H9 (cell line): Measurements from ENCODE around the gene SMIM12. TPM values are rescaled to one million over a fixed set of nuclear protein-coding genes. Genes with fewer than 3 reads are reported as not detected.

ENCODE experiments used
- DNase-seq: peaks from one replicate; pipeline ENCODE4 v3.0.0-alpha.2; 2017
- H2AFZ ChIP-seq: one replicate; pipeline ENCODE4 v1.6.1; 2013; ENCODE audit warnings: mild to moderate bottlenecking, low read length, control low read depth, moderate library complexity
- H2AK5ac ChIP-seq: 2 replicates; pipeline ENCODE4 v1.6.1; 2013; ENCODE audit warnings: low read length, control low read depth, mixed read lengths; ENCODE audit not compliant: insufficient read length
- H2BK120ac ChIP-seq: one replicate; pipeline ENCODE4 v1.6.1; 2013; ENCODE audit warnings: low read depth, mild to moderate bottlenecking, low read length, control low read depth, inconsistent platforms; ENCODE audit not compliant: poor library complexity, severe bottlenecking
- H2BK12ac ChIP-seq: 2 replicates; pipeline ENCODE4 v1.6.1; 2013; ENCODE audit warnings: low read length, control low read depth, mixed read lengths, low read depth; ENCODE audit not compliant: insufficient read length
- H2BK15ac ChIP-seq: 2 replicates; pipeline ENCODE4 v1.6.1; 2013; ENCODE audit warnings: low read depth, low read length, control low read depth
- H2BK20ac ChIP-seq: one replicate; pipeline ENCODE4 v1.6.1; 2013; ENCODE audit warnings: low read depth, mild to moderate bottlenecking, low read length, control low read depth, inconsistent platforms; ENCODE audit not compliant: poor library complexity, severe bottlenecking
- H2BK5ac ChIP-seq: 2 replicates; pipeline ENCODE4 v1.6.1; 2013; ENCODE audit warnings: low read length, control low read depth, mixed read lengths; ENCODE audit not compliant: insufficient read length
- H3K14ac ChIP-seq: 2 replicates; pipeline ENCODE4 v1.6.1; 2013; ENCODE audit warnings: low read length, control low read depth; ENCODE audit not compliant: insufficient read depth
- H3K18ac ChIP-seq: 2 replicates; pipeline ENCODE4 v1.6.1; 2013; ENCODE audit warnings: low read depth, mild to moderate bottlenecking, mixed read lengths, low read length, control low read depth; ENCODE audit not compliant: insufficient read length
- H3K23ac ChIP-seq: 2 replicates; pipeline ENCODE4 v1.6.1; 2013; ENCODE audit warnings: low read length, control low read depth, mixed read lengths, low read depth; ENCODE audit not compliant: insufficient read length
- H3K23me2 ChIP-seq: 2 replicates; pipeline ENCODE4 v1.6.1; 2013; ENCODE audit warnings: low read depth, mild to moderate bottlenecking, mixed read lengths, low read length, control low read depth; ENCODE audit not compliant: insufficient read length, poor library complexity, severe bottlenecking
- H3K27ac ChIP-seq: 2 replicates; pipeline ENCODE4 v1.5.1; 2013; ENCODE audit warnings: low read length, control low read depth, mixed read lengths, low read depth; ENCODE audit not compliant: insufficient read length
- H3K27me3 ChIP-seq: 2 replicates; pipeline ENCODE4 v1.6.1; 2013; ENCODE audit warnings: low read length, control low read depth, inconsistent platforms; ENCODE audit not compliant: insufficient read depth
- H3K4ac ChIP-seq: 2 replicates; pipeline ENCODE4 v1.6.1; 2013; ENCODE audit warnings: low read depth, mild to moderate bottlenecking, control low read depth, inconsistent platforms, low read length, moderate library complexity
- H3K4me1 ChIP-seq: 2 replicates; pipeline ENCODE4 v1.6.1; 2013; ENCODE audit warnings: low read length, control low read depth, inconsistent platforms; ENCODE audit not compliant: insufficient read depth
- H3K4me2 ChIP-seq: 2 replicates; pipeline ENCODE4 v1.6.1; 2013; ENCODE audit warnings: low read length, control low read depth, mixed read lengths; ENCODE audit not compliant: insufficient read length, insufficient read depth
- H3K56ac ChIP-seq: 2 replicates; pipeline ENCODE4 v1.6.1; 2013; ENCODE audit warnings: low read depth, mild to moderate bottlenecking, mixed read lengths, low read length, control low read depth; ENCODE audit not compliant: insufficient read length
- H3K79me1 ChIP-seq: 2 replicates; pipeline ENCODE4 v1.6.1; 2013; ENCODE audit warnings: low read depth, mild to moderate bottlenecking, moderate library complexity, low read length, control low read depth, inconsistent platforms; ENCODE audit not compliant: insufficient read depth, poor library complexity, severe bottlenecking
- H3K79me2 ChIP-seq: 2 replicates; pipeline ENCODE4 v1.6.1; 2013; ENCODE audit warnings: low read length, control low read depth, inconsistent platforms; ENCODE audit not compliant: insufficient read depth
- H3K9ac ChIP-seq: 2 replicates; pipeline ENCODE4 v1.6.1; 2013; ENCODE audit warnings: low read length, control low read depth, mixed read lengths; ENCODE audit not compliant: insufficient read length; ENCODE audit errors: extremely low read depth
- H3K9me3 ChIP-seq: one replicate; pipeline ENCODE4 v1.6.1; 2013; ENCODE audit warnings: low read depth, low read length, inconsistent platforms; ENCODE audit not compliant: control insufficient read depth
- H3T11ph ChIP-seq: one replicate; pipeline ENCODE4 v1.6.1; 2013; ENCODE audit warnings: mild to moderate bottlenecking, low read length, control low read depth, inconsistent platforms
- H4K20me1 ChIP-seq: one replicate; pipeline ENCODE4 v1.6.1; 2013; ENCODE audit not compliant: control insufficient read depth, insufficient read length, insufficient read depth
- H4K5ac ChIP-seq: 2 replicates; pipeline ENCODE4 v1.6.1; 2013; ENCODE audit warnings: low read depth, mild to moderate bottlenecking, mixed read lengths, low read length, control low read depth; ENCODE audit not compliant: insufficient read length
- H4K8ac ChIP-seq: replicated peaks from 2 replicates; pipeline ENCODE4 v1.6.1; 2013; ENCODE audit warnings: low read length, control low read depth, mixed read lengths, low read depth; ENCODE audit not compliant: insufficient read length
- H4K91ac ChIP-seq: 2 replicates; pipeline ENCODE4 v1.6.1; 2013; ENCODE audit warnings: low read depth, mild to moderate bottlenecking, moderate library complexity, mixed read lengths, low read length, control low read depth; ENCODE audit not compliant: insufficient read length
- H3K27ac Mint-ChIP-seq, 3 experiments: 2 replicates in 2 of 3; 3 replicates in 1 of 3; pipeline ENCODE4 v1.8.0; 2020 to 2021; ENCODE audit warnings: mixed read lengths in 3 of 3, mild to moderate bottlenecking in 1 of 3, moderate library complexity in 1 of 3
- H3K27me3 Mint-ChIP-seq: 2 replicates; pipeline ENCODE4 v1.8.0; 2021; ENCODE audit warnings: low read depth, mild to moderate bottlenecking, moderate library complexity, mixed read lengths
- H3K36me3 Mint-ChIP-seq, 3 experiments: 2 replicates in 2 of 3; 3 replicates in 1 of 3; pipeline ENCODE4 v1.8.0; 2020 to 2021; ENCODE audit warnings: low read depth in 3 of 3, mixed read lengths in 3 of 3; ENCODE audit not compliant: insufficient read depth in 1 of 3
- H3K4me1 Mint-ChIP-seq, 2 experiments: 2 replicates each; pipeline ENCODE4 v1.8.0; 2020; ENCODE audit warnings: mixed read lengths in 2 of 2
- H3K4me3 Mint-ChIP-seq, 2 experiments: 2 replicates in 1 of 2; 3 replicates in 1 of 2; pipeline ENCODE4 v1.8.0; 2020 to 2021; ENCODE audit warnings: mild to moderate bottlenecking in 2 of 2, mixed read lengths in 2 of 2, moderate library complexity in 1 of 2
- H3K9me3 Mint-ChIP-seq, 2 experiments: 2 replicates in 1 of 2; 3 replicates in 1 of 2; pipeline ENCODE4 v1.8.0; 2020; ENCODE audit warnings: mild to moderate bottlenecking in 2 of 2, mixed read lengths in 2 of 2, moderate library complexity in 1 of 2
- CTCF ChIP-seq: fragments of 200-600 bp; sonication (generic); conservative IDR thresholded peaks from 3 replicates; pipeline ENCODE4 v1.8.0; 2021; ENCODE audit warnings: antibody characterized with exemption, mild to moderate bottlenecking
- WGBS: extraction: QIAGEN DNeasy Blood & Tissue Kit; methylation state at CpG from one replicate; pipeline ENCODE4 v1.1.7; 2013; ENCODE audit warnings: missing lambda C conversion rate, low lambda C conversion rate, mixed read lengths; ENCODE audit not compliant: insufficient read length; ENCODE audit errors: extremely low coverage; 5-methylcytosine and 5-hydroxymethylcytosine counted together
- total RNA-seq: library from RNA; stranded (reverse); gene quantifications from 2 replicates; pipeline ENCODE4 v1.2.1, GENCODE V29; 2021

Gene SMIM12
- total RNA-seq, 1 experiment from 2014 or later = 40.9 TPM

- H3K9me3 Mint-ChIP-seq = no peaks in the 10 kb centered on the region
- Histone ChIP-seq H3K18ac (no peak overlapping the region), H2BK15ac (no peak overlapping the region), H2AFZ (no peak overlapping the region), H3T11ph (no peak overlapping the region), H3K27me3 (no peaks in the 10 kb centered on the region), H3K56ac (no peak overlapping the region), H4K91ac (no peak overlapping the region), H3K27ac (no peak overlapping the region), H4K8ac (no peak overlapping the region), H3K23ac (no peak overlapping the region), H2BK5ac (no peak overlapping the region), H3K9me3 (no peaks in the 10 kb centered on the region), H2BK12ac (no peak overlapping the region), H3K9ac (no peak overlapping the region), H3K79me2 (no peaks in the 10 kb centered on the region), H3K14ac (no peak overlapping the region), H2AK5ac (no peak overlapping the region), H3K23me2 (no peaks in the 10 kb centered on the region), H3K4me1 (peaks cover 5% of the 10 kb centered on the region; the same call in 1 of the 2 replicates), H2BK120ac (no peak overlapping the region), H2BK20ac (no peak overlapping the region), H3K4ac (no peak overlapping the region), H4K5ac (no peak overlapping the region), H3K4me2 (no peak overlapping the region), H3K79me1 (no peaks in the 10 kb centered on the region), H4K20me1 (no peaks in the 10 kb centered on the region)
- no peak for TF ChIP-seq CTCF
- peak overlapping the region in 1 of 3 experiments; percentile 48; a peak in 1 of 7 replicates for H3K27ac Mint-ChIP-seq
- H3K4me3 Mint-ChIP-seq = no peak overlapping the region; a peak in 1 of 5 replicates
- WGBS = no CpG with 5 or more reads among the region's 6 CpGs
- no peaks in the 10 kb centered on the region for H3K27me3 Mint-ChIP-seq
- H3K4me1 Mint-ChIP-seq = peaks cover 32 to 34% of the 10 kb centered on the region in 2 experiments
- peaks cover 8 to 29% (median 16%) of the 10 kb centered on the region in 3 experiments; a peak in 6 of 7 replicates for H3K36me3 Mint-ChIP-seq
- DNase-seq = no peak
These were observed 9.2 kb downstream of the SMIM12 start for GRCh38 chr1:34850382-34850781.
